ENCODE data around the gene HTR3D.
A peak's percentile ranks its signal among the peaks of the same experiment; 100 is the strongest.
"Not testable (repeated sequence)": the region's sequence is repeated elsewhere in the genome, so short reads cannot be mapped to it uniquely, and the experiment has no call there.

The HTR3D gene

DNA sequence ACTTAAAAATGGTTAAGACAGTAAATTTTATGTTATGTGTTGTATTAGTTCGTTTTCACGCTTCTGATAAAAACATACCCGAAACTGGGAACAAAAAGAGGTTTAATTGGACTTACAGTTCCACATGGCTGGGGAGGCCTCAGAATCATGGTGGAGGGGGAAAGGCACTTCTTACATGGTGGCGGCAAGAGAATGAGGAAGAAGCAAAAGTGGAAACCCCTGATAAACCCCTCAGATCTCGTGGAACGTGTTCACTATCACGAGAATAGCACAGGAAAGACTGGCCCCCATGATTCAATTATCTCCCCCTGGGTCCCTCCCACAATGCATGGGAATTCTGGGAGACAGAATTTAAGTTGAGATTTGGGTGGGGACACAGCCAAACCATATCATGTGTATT lies 39.6 kb downstream of the HTR3D start:
- not testable (repeated sequence) for DNase-seq (ENCODE audit: low read depth)

DNA sequence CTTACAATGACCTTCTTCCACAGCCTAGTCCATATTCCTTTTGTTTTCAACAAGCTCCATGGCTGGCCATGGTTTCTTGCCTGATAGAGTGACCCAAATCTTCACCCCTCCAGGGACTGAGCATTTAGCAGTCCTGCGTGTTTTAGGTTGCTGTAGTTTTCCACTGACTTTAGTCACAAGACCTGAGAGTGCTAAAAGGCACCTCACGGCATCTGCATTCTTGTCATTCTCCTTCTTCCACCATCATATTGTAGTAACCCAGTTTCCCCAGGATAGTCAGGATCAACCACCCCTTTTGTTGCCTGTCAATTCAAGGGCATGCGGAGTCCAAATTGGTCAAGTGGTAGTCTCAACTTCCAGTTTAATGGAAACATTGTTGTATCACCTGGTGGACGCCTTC lies 42.1 kb downstream of the HTR3D start:
- no peak for DNase-seq (ENCODE audit: low read depth)

DNA sequence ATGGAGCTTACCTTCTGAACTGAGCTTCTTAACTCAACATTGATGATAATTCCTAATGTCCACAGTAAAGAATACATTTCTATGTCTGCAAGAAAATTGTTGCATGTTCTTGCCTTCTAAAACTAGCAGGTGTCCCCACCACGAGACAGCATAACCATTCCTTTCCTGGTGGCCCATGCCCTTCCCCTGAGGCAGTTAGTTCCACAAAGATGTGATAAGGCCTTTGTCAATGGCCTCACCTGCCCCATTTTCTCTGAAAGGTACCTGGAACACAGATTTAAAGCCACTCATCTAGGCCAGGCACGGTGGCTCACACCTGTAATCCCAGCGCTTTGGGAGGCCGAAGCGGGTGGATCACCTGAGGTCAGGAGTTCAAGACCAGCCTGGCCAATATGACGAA lies 44.4 kb downstream of the HTR3D start:
- no peak for DNase-seq (ENCODE audit: low read depth)

- DNase-seq (ENCODE audit: low read depth): peak; percentile 14
These were observed 46.3 kb downstream of the HTR3D start for GRCh38 chr3:184077881-184078280.

GRCh38 chr3:184078851-184079250 lies 47.3 kb downstream of the HTR3D start:
- peak; percentile 57 for DNase-seq (ENCODE audit: low read depth)

- DNase-seq (ENCODE audit: low read depth): no peak
These were observed 49.7 kb downstream of the HTR3D start for GRCh38 chr3:184081116-184081830.

DNA sequence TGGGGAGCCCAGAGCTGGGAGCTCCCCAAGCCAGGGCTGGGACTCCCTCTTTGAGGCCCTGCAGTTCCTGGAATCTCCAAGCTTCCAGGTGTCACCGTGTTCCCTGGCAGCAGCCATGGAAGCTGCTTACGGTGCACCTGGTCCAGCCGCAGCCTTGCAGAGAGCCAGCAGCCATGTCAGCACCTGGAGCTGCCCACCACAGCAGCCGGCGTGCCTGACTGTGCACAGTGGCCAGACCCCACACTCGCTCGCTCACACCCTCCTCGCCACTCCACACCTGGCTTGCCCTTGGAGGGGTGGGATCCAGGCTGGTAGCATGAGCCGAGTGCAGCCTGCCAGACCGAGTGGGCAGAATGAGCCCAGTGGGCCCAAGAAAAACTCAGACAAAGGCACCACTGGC lies 50.5 kb downstream of the HTR3D start:
- no peak for DNase-seq (ENCODE audit: low read depth)

DNA sequence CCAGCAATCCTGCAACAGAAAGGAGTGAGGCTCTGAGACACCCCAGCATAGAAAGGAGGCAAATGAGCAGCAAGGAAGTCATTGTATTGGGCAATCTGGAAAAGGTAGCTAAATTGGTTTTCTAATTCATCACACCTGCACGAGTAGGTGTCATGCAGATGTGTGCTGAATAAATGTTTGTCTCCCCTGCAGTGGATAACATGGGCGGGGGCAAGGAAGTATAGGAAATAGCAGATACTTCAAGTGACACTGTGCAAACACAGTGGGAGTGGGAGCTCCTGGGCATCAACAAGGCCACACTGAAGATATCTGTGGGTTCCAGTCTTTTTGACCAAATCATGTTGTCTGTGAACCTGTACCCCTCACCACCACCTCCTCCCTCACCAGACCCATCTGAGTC lies 50.9 kb downstream of the HTR3D start:
- DNase-seq (ENCODE audit: low read depth): no peak

DNA sequence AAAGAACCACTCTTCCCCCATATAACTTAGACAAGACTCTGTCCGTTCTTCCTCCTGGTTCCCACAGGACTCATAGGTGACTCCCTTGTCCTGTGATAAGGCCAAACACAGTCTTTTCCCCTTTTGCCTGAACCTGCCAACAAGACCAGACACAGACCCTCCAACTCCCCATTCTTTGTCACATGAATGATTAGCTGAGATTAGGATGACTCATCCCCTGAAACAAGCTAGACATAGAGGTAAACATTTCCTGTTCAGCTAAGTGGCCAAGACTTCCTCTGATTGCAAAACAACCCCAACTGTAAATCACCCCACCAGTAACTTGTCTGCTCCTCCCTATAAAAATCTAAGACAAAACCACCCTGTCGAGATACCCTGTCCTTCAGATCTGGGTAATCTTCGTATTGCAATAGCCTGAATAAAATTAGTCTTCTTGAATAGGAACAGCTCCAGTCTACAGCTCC lies 53.9 kb downstream of the HTR3D start:
- DNase-seq (ENCODE audit: low read depth): peak; percentile 86
